Peyer's patch (tissue), 4 donors: ENCODE measurements around the gene FBRSL1. TPM values are rescaled to one million over a fixed set of nuclear protein-coding genes. Genes with fewer than 3 reads are reported as not detected.

Experiments
- DNase-seq, 3 donors: peaks; one replicate each; pipeline ENCODE4 v3.0.0-alpha.2; 2017 to 2019
- H3K27ac ChIP-seq, 4 donors: fragments of 200-600 bp; sonication (generic); one replicate each; pipeline ENCODE4 v1.5.1; 2016 to 2019
- H3K27me3 ChIP-seq, 2 donors: fragments of 200-600 bp; sonication (generic); one replicate each; pipeline ENCODE4 v1.5.1; 2019
- H3K36me3 ChIP-seq, 3 donors: fragments of 200-600 bp; sonication (generic); one replicate each; pipeline ENCODE4 v1.5.1; 2016 to 2019
- H3K4me1 ChIP-seq, 4 donors: fragments of 200-600 bp; sonication (generic); one replicate each; pipeline ENCODE4 v1.5.1; 2016 to 2019
- H3K4me3 ChIP-seq, 4 donors: fragments of 200-600 bp; sonication (generic); 1 replicate in 3 of 4; 2 replicates in 1 of 4; pipeline ENCODE4 v1.5.1; 2016 to 2019; ENCODE audit warnings: mild to moderate bottlenecking in 1 of 4
- H3K9me3 ChIP-seq, 4 donors: fragments of 200-600 bp; sonication (generic); one replicate each; pipeline ENCODE4 v1.5.1; 2016 to 2019; ENCODE audit warnings: mild to moderate bottlenecking in 1 of 4
- CTCF ChIP-seq, 6 experiments: fragments of 450-650 bp in 4 of 6; fragments of 200-600 bp in 2 of 6; sonication (generic) in 1 of 6; IDR thresholded peaks; one replicate each; pipeline ENCODE4 v1.5.1; 2017 to 2019; ENCODE audit warnings: antibody characterized with exemption in 6 of 6, mild to moderate bottlenecking in 3 of 6, moderate library complexity in 1 of 6
- POLR2A ChIP-seq, 2 donors: fragments of 450-650 bp; IDR thresholded peaks; one replicate each; pipeline ENCODE4 v1.5.1; 2017; ENCODE audit warnings: antibody characterized with exemption in 2 of 2, mild to moderate bottlenecking in 2 of 2, moderate library complexity in 2 of 2
- total RNA-seq, 4 donors: library from RNA; depleted of rRNA; stranded (reverse); fragments of >200 nt; gene quantifications; one replicate each; pipeline ENCODE4 v1.1.0, GENCODE V29; 2016

Gene FBRSL1
- total RNA-seq, 4 donors from 2014 or later, result 48.3 to 484 (median 63.5) TPM

DNA sequence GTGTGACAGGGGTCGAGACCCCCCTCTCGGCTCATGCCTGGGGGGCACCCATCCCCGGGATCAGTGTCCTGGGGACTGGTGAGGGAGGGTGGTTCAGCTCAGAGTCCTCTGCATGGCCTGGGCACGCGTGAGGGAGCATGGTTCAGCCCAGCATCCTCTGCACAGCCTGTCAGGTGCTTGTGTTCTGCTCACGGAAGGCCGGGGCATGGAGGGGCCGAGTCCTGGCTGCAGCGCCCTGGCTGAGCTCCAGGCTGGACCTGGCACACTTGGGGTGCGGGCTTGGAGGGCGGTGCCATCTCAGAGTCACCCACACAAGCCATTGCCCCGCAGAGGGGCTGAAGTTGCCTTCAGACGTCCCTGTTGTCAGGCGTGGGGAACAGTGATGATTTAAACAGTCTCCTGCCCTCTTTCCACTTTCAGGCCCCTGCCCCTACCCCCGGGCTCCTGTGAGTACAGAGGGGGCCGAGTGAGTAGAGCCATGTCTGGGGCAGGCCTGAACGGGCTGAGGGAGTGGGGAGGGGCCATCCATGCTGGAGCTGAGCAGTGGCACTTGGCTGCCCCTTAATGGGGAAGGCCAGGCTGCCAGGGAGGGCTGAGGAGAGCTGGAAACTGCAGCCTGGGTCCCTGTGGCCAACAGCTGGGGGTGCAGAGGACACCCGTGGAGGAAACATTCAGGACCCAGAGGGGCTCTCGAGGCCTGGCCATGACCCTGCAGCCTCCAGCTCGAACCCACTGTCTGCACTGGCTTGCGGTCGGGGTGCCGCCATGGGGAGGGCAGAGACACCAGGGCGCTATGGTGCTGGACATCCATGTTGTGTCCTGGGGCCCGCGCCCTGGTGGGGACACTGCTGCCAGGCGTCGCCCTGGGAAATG, 22.5 kb downstream of the FBRSL1 start:
- H3K36me3 ChIP-seq, result peaks cover 0 to 42% (median 0%) of the 10 kb centered on the region in 3 donors
- TF ChIP-seq POLR2A (IDR thresholded peaks at IDR 0.05) (no peak), CTCF (IDR thresholded peaks at IDR 0.05) (no peak)
- no peaks in the 10 kb centered on the region for H3K27me3 ChIP-seq
- H3K27ac ChIP-seq, result no peak overlapping the region
- H3K4me1 ChIP-seq, result peaks cover 0 to under 1% (median 0%) of the 10 kb centered on the region in 4 donors
- no peaks in the 10 kb centered on the region for H3K9me3 ChIP-seq
- no peak for DNase-seq
- H3K4me3 ChIP-seq, result no peak overlapping the region

DNA sequence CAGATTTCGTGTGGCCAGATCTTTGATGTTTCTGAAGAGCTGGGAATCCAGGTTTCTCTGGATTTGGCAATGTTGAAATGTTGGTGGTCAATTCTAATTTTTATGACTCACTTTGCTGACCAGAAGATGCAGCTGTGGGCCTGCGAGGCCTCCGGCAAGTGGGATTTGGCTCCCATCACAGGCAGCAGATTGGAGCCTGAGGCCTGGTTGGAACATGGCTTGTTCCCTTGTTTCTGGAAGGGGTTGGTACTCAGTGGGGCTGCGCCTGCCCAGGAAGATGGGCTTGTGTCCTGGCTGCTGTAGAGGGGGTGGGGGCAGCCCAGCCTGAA, 23.1 kb downstream of the FBRSL1 start:
- Histone ChIP-seq H3K27me3 (no peaks in the 10 kb centered on the region), H3K27ac (no peak overlapping the region), H3K4me1 (no peaks in the 10 kb centered on the region), H3K9me3 (no peaks in the 10 kb centered on the region), H3K36me3 (peaks cover 0 to 45% (median 0%) of the 10 kb centered on the region in 3 donors), H3K4me3 (no peak overlapping the region)
- TF ChIP-seq CTCF (IDR thresholded peaks at IDR 0.05), result no peak
- TF ChIP-seq POLR2A (IDR thresholded peaks at IDR 0.05), result no peak
- DNase-seq, result no peak

- no peak for DNase-seq
- TF ChIP-seq POLR2A (IDR thresholded peaks at IDR 0.05), result no peak
- no peak for TF ChIP-seq CTCF (IDR thresholded peaks at IDR 0.05)
- H3K4me3 ChIP-seq, result no peak overlapping the region
- no peaks in the 10 kb centered on the region for H3K27me3 ChIP-seq
- H3K27ac ChIP-seq, result no peak overlapping the region
- H3K9me3 ChIP-seq, result no peaks in the 10 kb centered on the region
- H3K36me3 ChIP-seq, result peaks cover 0 to 45% (median 0%) of the 10 kb centered on the region in 3 donors
- H3K4me1 ChIP-seq, result no peaks in the 10 kb centered on the region
Measured at GRCh38 chr12:132513458-132514135, 23.6 kb downstream of the FBRSL1 start.

- no peak for DNase-seq
- Histone ChIP-seq H3K36me3 (peaks cover 0 to 38% (median 0%) of the 10 kb centered on the region in 3 donors), H3K27me3 (no peaks in the 10 kb centered on the region), H3K9me3 (no peaks in the 10 kb centered on the region), H3K4me3 (no peak overlapping the region), H3K4me1 (no peaks in the 10 kb centered on the region), H3K27ac (no peak overlapping the region)
- TF ChIP-seq POLR2A (IDR thresholded peaks at IDR 0.05) (no peak), CTCF (IDR thresholded peaks at IDR 0.05) (no peak)
Measured at GRCh38 chr12:132514216-132514820, 24.4 kb downstream of the FBRSL1 start.

DNA sequence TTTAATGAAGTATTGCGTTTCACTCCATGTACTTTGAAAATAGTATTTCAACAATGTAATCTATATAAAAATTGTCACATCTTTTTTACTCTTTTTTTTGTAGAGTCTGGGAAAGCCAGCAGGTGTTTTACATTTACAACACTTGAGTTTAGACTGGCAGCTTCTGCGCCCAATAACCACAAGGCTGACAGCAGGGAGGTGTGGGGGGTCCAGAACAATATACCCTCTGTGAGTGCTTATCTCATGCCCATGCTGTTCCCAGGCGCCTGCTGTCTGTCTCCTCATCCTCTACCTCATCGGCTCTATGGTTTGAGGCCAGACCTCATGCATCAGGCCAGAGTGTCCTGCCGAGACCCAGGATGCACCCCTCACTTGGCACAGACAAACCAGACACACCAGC, 24.9 kb downstream of the FBRSL1 start:
- no peak overlapping the region for H3K27ac ChIP-seq
- H3K27me3 ChIP-seq, result no peaks in the 10 kb centered on the region
- no peaks in the 10 kb centered on the region for H3K9me3 ChIP-seq
- no peak for DNase-seq
- no peaks in the 10 kb centered on the region for H3K4me1 ChIP-seq
- TF ChIP-seq CTCF (IDR thresholded peaks at IDR 0.05), result no peak
- H3K36me3 ChIP-seq, result peaks cover 0 to 33% (median 0%) of the 10 kb centered on the region in 3 donors
- no peak overlapping the region for H3K4me3 ChIP-seq
